SIG-M5 treated with dmso at 0.1 percent for 504 hours (cell line): ENCODE data around the gene ST6GAL1.
"Not testable (repeated sequence)": the region's sequence is repeated elsewhere in the genome, so short reads cannot be mapped to it uniquely, and the experiment has no call there.

Experiments
- DNase-seq: peaks from one replicate; lab custom pipeline; 2025; ENCODE audit not compliant: unreplicated experiment; lab: John Stamatoyannopoulos, UW

Gene ST6GAL1

DNA sequence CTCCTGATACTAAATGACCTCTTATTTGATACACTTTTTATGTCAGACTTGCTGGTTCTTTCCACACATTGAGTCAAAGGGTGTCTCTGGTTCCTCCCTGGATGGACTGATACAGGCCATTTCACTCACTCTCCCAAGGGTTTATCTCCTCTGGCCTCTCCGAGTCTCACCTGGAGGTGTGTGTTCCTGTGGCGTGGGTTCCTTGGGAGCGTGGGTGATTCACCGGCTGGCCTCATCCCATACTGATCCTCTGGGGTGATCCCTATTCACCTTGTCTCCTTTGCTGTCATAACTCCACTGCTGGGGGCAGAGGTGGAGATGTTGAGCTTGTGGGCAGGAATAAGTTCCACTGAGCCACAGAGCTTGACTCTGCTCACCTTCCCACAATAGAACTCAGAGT, 61.1 kb downstream of the ST6GAL1 start:
- DNase-seq: no peak

- DNase-seq: peak; percentile 35
These were observed 61.8 kb downstream of the ST6GAL1 start for GRCh38 chr3:186992096-186992495.

GRCh38 chr3:186993210-186993782, 63.0 kb downstream of the ST6GAL1 start:
- no peak for DNase-seq

GRCh38 chr3:186994000-186994955, 64.0 kb downstream of the ST6GAL1 start:
- DNase-seq: no peak

DNA sequence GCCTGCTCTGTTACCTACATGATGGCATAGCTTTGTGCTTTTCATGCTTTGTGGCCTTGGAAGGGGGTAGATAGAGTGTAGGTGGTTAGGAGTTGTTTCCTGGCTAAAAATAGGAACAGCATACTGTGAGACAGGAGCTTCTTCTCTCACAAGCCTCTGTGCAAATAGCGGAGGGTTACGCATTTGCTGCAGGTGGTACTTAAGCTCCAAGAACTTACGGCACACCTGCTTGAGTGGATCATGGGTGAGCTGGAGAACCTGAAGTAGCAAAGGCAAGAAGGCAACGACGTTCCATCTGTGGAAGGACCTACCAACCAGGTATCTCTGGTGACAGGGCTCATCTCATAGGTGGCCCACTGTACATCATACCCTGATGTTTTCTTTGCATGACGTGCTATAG, 66.0 kb downstream of the ST6GAL1 start:
- no peak for DNase-seq

DNA sequence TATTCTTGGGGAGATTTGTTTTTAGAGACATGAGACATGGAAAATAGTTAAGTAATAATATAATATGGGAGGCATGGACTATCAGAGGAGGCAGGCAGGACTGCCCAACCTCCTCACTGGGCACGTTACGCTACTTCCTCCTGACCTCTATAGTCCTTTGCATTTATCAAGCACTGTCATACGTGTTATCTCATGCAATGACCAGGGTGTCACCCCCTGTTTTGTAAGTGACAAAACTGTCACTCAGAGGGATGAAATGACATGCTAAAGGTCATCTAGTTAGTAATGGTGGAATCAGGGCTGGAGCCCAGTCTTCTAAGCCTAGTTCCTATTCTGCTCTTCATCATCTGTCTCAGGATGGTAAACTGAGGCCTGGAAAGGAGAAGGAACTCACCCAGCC, 66.7 kb downstream of the ST6GAL1 start:
- DNase-seq: no peak

DNA sequence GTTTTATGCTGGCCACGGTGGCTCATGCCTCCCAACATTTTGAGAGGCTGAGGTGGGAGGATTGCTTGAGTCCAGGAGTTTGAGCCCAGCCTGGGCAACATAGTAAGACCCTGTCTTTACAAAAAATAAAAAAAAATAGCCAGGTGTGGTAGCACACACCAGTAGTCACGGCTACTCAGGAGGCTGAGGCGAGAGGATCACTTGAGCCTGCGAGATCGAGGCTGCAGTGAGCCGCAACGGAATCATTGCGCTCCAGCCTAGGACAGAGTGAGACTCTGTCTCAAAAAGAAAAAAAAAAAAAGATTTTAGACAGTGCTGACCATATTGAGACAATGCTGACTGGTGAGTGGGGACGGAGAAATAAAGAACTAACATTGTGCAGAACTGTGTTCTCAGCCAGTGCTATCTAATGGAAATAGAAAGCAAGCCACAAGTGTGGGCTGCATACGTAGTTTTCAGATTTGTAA, 67.2 kb downstream of the ST6GAL1 start:
- DNase-seq: no peak

DNA sequence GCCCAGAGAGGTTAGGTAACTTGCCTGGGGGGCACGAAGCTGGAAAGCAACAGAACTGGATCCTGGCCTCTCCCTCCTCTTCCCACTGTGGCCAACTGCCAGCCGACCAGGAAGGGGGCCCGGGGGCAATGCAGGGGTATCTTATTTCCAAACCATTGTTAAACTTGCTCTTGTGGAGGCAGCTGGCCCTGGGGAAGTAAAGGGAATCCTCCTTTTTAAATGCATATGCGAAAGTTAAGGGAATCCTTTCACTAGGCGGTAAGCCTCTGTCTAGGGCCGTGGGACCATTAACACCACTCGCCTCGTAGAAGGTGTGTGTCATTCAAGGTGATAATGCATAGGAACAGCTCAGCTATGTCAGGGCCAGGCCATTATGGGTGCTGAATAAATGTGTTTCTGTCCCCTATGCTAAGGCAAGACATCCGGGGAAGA, 68.6 kb downstream of the ST6GAL1 start:
- no peak for DNase-seq

- peak; percentile 86 for DNase-seq
These were observed 70.4 kb downstream of the ST6GAL1 start for GRCh38 chr3:187000711-187001151.

DNA sequence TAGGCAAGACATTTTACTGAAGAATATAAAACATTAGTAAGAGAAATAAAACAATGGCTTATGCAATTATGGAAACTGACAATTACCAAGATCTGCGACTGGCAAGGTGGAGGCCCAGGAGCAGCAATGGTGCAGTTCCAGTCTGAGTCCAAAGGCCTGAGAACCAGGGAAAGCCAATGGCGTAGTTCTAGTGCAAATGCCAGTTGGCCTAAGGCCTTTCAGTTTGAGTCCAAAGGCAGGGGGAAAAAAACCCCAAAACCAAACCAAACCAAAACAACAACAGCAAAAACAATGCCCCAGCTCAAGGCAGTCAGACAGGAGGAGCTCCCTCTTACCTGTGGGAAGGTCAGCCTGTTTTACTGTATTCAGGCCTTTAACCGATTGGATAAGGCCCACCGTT, 72.6 kb downstream of the ST6GAL1 start:
- DNase-seq: no peak

GRCh38 chr3:187005827-187006481, 75.6 kb downstream of the ST6GAL1 start:
- DNase-seq: peak; percentile 39

- DNase-seq: peak; percentile 49
These were observed 76.7 kb downstream of the ST6GAL1 start for GRCh38 chr3:187006864-187007630.

DNA sequence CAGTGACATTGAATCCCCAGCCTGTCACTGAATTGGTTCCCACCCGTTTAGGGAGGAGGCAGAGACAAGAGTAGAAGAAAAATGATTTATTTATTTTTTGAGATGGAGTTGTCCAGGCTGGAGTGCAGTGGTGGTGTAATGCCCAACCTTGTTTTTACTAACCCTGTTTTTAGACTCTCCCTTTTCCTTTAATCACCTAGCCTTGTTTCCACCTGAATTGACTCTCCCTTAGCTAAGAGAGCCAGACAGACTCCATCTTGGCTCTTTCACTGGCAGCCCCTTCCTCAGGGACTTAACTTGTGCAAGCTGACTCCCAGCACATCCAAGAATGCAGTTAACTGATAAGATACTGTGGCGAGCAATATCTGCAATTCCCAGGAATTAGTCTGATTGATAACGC, 80.1 kb downstream of the ST6GAL1 start:
- not testable (repeated sequence) for DNase-seq

GRCh38 chr3:187011915-187012314, 81.6 kb downstream of the ST6GAL1 start:
- DNase-seq: peak; percentile 85

DNA sequence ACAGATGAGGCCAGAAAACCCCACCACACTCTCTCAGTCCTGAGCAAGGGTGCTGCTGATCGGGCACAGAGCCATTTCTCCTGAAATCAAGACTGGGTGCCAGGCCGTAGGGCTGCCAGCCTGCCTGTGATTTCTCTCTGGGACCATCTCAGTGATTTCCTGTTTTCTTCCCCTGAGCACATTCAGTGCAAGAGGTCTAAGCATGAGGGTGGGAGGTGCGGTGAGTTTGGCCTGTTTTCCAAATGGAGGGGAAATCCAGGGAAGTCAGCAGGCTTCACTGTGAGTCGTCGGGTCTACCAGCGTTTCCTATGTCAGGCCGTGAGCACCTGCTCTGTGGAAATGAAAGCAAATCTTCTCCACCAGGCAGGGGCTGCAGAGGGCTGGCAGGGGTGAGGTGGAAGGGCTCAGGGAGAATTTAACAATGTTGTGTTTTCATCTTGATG, 82.3 kb downstream of the ST6GAL1 start:
- DNase-seq: no peak

DNA sequence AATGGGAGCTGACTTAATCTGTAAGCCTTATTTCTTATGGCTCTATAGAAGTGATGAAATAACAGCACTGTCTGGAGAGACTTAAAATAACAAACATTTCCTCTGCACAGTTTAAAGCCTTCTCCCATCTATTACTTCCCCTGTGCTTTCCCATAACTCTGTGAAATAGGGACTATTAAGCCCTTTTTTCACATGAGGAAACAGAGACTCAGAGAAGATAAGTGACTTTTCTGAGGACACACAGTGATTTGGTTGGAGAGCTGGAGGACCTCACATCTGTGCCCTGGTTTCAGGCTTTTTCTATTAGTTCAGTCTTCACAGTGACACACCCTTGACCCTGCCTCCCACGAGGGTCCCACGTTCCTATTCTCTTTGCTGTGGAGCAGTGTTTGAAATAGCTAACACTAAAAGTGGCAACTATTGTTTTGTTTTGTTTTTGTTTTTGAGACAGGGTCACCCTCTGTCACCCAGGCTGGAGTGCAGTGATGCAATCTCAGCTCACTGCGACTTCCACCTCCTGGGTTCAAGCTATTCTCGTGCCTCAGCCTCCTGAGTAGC, 82.9 kb downstream of the ST6GAL1 start:
- peak; percentile 46 for DNase-seq

DNA sequence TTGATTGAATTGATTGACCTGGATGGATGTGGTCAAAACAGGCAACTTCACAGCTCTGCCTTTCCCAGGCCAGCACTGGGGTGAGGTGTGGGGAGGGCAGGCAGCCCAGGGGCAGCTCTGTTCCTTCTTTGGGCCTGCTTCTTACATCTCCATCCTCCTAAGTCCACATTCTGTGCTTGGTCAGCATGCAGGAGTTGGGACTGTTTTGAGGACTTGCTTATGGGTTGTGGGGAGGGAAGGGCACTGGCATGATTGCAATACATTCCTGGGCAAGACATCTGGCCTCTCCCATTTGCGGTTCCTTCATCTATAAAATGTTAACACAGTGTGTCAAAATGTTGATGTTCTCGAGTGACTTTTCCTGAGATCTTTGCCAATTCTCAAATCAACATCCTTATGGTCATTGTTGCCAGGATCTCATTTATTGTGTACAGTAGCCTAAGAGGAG, 84.1 kb downstream of the ST6GAL1 start:
- DNase-seq: no peak

GRCh38 chr3:187015903-187016638, 85.7 kb downstream of the ST6GAL1 start:
- DNase-seq: no peak

- DNase-seq: peak; percentile 73
These were observed 86.5 kb downstream of the ST6GAL1 start for GRCh38 chr3:187016639-187017345.
